LNCaP clone FGC (cell line): ENCODE measurements around the gene TMEM120B.
"Not testable (repeated sequence)": the region's sequence is repeated elsewhere in the genome, so short reads cannot be mapped to it uniquely, and the experiment has no call there.

Source experiments
- DNase-seq: peaks from one replicate; pipeline ENCODE4 v3.0.0-alpha.2; 2011; ENCODE audit warnings: low read depth
- H3K4me3 ChIP-seq: 2 replicates; pipeline ENCODE4 v1.5.1; 2011; ENCODE audit warnings: mild to moderate bottlenecking, low read depth, low read length, control low read depth
- TF ChIP-seq, protein P1 (sequence below): IDR thresholded peaks from 2 replicates; pipeline ENCODE4 v1.5.1; 2012; ENCODE audit warnings: mild to moderate bottlenecking; ENCODE audit not compliant: control insufficient read depth, insufficient read depth; ENCODE audit errors: extremely low read depth

The TMEM120B gene

DNA sequence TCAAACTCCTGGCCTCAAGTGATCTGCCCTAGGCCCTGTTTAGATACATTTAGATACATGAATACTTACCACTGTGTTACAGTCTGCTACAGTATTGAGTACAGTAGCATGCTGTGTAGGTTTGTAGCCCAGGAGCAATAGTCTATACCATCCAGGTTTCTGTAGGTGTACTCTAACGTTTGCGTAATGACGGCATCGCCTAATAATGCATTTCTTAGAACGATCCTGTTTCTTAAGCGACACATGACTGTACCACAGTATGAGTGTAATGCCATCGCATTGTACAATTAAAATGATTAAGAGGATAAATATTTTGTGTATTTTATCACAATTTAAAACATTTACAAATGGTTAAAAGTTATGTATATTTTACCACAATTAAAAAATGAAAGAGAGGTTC is 18.9 kb downstream of the TMEM120B start:
- TF ChIP-seq, protein P1, sequence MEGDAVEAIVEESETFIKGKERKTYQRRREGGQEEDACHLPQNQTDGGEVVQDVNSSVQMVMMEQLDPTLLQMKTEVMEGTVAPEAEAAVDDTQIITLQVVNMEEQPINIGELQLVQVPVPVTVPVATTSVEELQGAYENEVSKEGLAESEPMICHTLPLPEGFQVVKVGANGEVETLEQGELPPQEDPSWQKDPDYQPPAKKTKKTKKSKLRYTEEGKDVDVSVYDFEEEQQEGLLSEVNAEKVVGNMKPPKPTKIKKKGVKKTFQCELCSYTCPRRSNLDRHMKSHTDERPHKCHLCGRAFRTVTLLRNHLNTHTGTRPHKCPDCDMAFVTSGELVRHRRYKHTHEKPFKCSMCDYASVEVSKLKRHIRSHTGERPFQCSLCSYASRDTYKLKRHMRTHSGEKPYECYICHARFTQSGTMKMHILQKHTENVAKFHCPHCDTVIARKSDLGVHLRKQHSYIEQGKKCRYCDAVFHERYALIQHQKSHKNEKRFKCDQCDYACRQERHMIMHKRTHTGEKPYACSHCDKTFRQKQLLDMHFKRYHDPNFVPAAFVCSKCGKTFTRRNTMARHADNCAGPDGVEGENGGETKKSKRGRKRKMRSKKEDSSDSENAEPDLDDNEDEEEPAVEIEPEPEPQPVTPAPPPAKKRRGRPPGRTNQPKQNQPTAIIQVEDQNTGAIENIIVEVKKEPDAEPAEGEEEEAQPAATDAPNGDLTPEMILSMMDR: no peak
- no peak overlapping the region for H3K4me3 ChIP-seq
- DNase-seq: no peak

DNA sequence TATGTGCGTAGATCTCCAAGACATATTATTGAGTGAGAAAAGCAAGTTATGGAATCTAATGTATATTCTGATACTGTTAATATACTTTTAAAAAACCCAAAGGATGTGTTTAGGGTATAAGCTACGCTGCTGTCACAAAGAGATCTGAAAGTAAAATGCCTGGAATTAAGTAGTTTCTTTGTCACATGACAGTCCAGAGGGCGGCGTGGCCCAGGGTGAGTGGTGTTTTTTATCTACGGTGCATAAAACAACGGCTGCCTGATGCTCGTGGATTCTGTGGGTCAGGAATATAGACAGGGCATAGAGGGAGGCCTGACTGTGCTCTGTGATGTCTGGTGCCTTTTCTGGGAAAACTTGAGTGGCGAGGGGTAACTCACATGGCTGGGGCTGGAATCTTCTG is 21.3 kb downstream of the TMEM120B start:
- H3K4me3 ChIP-seq: no peak overlapping the region
- TF ChIP-seq, protein P1: no peak
- DNase-seq: no peak

DNA sequence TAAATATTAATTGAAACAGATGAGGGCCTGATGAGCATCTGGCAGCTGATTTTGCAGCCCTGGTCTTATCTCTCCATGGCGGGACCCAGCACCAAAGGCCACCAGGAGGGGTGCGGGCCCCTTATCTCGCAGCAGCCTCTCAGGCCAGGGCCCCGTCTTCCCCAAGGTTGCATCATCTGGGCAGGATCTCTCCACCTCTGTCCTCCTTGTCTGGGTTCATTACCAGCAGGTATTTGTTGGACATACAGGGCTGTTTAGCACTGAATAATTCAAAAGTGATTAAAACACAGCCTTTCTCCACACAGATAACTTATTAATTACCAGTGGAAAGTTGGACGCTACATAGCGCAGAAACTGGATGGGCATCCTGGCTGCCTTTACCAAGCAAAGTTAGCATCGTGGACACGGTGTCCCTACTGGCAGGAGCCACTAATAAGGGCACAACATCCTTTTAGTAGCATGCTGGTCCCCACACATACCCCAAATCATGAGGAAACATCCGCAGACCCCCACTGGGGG is 25.8 kb downstream of the TMEM120B start:
- DNase-seq: no peak
- TF ChIP-seq, protein P1: no peak
- H3K4me3 ChIP-seq: no peak overlapping the region

DNA sequence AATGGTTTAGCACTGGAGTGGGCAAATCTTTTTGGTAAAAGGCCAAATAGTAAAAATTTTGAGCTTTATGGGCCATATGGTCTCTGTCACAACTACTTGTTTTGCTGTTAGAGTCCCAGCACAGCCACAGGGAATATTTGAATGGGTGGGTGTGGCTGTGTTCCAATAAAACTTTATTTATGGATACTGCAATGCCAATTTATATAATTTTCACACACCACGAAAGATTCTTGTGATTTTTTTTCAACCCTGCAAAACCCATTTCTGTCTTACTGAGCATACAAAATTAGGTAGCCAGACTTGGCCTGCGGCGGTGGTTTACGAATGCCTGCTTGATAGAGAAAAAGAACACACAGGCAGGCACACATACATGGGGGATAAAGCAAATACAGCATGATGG is 28.3 kb downstream of the TMEM120B start:
- TF ChIP-seq, protein P1: no peak
- no peak for DNase-seq
- H3K4me3 ChIP-seq: no peak overlapping the region

DNA sequence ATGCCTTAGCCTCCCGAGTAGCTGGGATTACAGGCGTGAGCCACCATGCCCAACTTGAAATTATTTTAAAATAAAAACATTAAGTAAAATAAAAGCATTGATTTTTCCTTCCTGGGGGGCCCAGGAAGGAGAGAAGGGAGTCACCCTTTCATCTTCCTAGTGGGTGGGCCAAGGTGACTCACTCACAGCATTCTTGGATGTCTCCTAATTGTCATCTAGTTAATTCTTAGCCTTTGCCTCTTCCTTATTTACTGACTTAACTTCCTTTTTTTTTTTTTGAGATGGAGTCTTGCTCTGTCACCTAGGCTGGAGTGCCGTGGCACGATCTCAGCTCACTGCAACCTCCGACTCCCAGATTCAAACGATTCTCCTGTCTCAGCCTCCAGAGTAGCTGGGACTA is 29.2 kb downstream of the TMEM120B start:
- DNase-seq: no peak
- TF ChIP-seq, protein P1: no peak
- no peak overlapping the region for H3K4me3 ChIP-seq

DNA sequence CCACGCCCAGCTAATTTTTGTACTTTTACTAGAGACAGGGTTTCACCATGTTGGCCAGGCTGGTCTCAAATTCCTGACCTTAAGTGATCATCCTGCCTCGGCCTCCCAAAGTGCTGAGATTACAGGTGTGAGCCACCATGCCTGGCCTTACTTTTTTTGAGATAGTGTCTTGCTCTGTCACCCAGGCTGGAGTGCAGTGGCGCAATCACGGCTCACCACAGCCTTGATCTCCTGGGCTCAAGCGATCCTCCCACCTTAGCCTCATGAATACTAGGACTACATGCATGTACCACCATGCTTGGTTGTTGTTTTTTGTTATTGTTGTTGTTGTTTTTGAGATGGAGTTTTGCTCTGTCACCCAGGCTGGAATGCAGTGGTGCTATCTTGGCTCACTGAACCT is 33.0 kb downstream of the TMEM120B start:
- not testable (repeated sequence) for DNase-seq, H3K4me3 ChIP-seq

DNA sequence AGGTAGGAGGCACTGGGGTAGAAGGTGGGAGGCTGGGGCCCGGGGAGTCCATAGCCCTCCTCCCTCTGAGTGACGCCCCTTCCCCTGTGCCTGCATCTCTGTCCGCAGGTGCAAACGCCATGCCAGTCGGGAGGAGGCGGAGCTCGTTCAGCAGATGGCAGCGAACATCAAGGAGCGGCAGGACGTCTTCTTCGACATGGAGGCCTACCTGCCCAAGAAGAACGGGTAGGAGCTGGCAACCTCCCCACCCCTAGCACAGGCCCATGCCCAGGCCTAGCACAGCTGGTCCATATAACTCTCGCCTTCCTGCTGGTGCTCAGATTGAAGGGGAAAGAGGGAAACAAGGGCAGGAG is 35.6 kb downstream of the TMEM120B start:
- no peak overlapping the region for H3K4me3 ChIP-seq
- DNase-seq: no peak
- TF ChIP-seq, protein P1: no peak
